Esophagus muscularis mucosa (tissue), 4 donors: ENCODE results near the gene CDH15.

Source experiments
- CTCF ChIP-seq, 3 experiments: fragments of 200-600 bp in 2 of 3; fragments of 450-650 bp in 1 of 3; sonication (generic) in 2 of 3; IDR thresholded peaks; one replicate each; pipeline ENCODE4 v1.5.1; 2017 to 2019; ENCODE audit warnings: antibody characterized with exemption in 3 of 3, mild to moderate bottlenecking in 2 of 3, moderate library complexity in 1 of 3
- EP300 ChIP-seq: sonication (generic); formaldehyde crosslinking; IDR thresholded peaks from one replicate; pipeline ENCODE4 v1.6.1; 2017; ENCODE audit warnings: antibody characterized with exemption
- POLR2A ChIP-seq: fragments of 450-650 bp; IDR thresholded peaks from one replicate; pipeline ENCODE4 v1.6.1; 2017; ENCODE audit warnings: antibody characterized with exemption, moderate library complexity, mild to moderate bottlenecking, low read depth
- POLR2AphosphoS5 ChIP-seq, 2 donors: sonication (generic); formaldehyde crosslinking; IDR thresholded peaks; one replicate each; pipeline ENCODE4 v1.6.1; 2017; ENCODE audit warnings: antibody characterized with exemption in 2 of 2

GRCh38 chr16:89179656-89180315 is 8.2 kb downstream of the CDH15 start:
- TF ChIP-seq CTCF (IDR thresholded peaks at IDR 0.05) (no peak), POLR2A (no peak), EP300 (no peak), POLR2AphosphoS5 (IDR thresholded peaks at IDR 0.05) (no peak)
